Mucosa of gallbladder (tissue), 1 donor: ENCODE results near the gene ZNF184. TPM values are rescaled to one million over a fixed set of nuclear protein-coding genes. Genes with fewer than 3 reads are reported as not detected.
"Not testable (repeated sequence)": the region's sequence is repeated elsewhere in the genome, so short reads cannot be mapped to it uniquely, and the experiment has no call there.

Experiments
- DNase-seq: peaks from one replicate; pipeline ENCODE4 v3.0.0-alpha.2; 2020; ENCODE audit warnings: low spot score
- total RNA-seq: library from RNA; stranded (reverse); gene quantifications from one replicate; pipeline ENCODE4 v1.2.1, GENCODE V29; 2021
- donor health status: DM: no; HTN: no; CAD: no.

ZNF184 gene
- total RNA-seq, 1 donor from 2014 or later = 6.4 TPM

- DNase-seq = not testable (repeated sequence)
Observed at GRCh38 chr6:27424851-27425250, 48.1 kb downstream of the ZNF184 start.

GRCh38 chr6:27422651-27423332, 50.1 kb downstream of the ZNF184 start:
- DNase-seq = no peak

- no peak for DNase-seq
Observed at GRCh38 chr6:27419363-27419762, 53.5 kb downstream of the ZNF184 start.

DNA sequence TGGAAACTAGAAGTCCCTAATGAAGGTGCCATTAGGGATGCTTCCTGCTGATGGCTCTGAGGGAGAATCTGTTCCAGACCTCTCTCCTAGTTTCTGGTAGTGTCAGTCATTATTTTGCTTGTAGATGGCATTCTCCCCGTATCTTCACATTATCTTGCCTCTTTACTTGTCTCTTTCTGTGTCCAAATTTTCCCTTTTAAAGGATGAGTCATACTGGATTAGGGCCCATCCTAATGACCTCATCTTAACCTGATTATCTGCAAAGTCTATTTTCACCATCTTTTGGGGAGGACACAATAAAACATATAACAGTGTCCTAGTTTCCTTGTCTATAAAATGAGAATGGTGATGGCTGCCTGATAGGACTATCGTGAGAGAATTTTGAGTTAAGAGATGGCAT, 57.0 kb downstream of the ZNF184 start:
- no peak for DNase-seq

GRCh38 chr6:27414996-27415395, 57.9 kb downstream of the ZNF184 start:
- DNase-seq = no peak

- DNase-seq = no peak
Observed at GRCh38 chr6:27414300-27414699, 58.6 kb downstream of the ZNF184 start.

GRCh38 chr6:27407153-27407814, 65.6 kb downstream of the ZNF184 start:
- no peak for DNase-seq

DNA sequence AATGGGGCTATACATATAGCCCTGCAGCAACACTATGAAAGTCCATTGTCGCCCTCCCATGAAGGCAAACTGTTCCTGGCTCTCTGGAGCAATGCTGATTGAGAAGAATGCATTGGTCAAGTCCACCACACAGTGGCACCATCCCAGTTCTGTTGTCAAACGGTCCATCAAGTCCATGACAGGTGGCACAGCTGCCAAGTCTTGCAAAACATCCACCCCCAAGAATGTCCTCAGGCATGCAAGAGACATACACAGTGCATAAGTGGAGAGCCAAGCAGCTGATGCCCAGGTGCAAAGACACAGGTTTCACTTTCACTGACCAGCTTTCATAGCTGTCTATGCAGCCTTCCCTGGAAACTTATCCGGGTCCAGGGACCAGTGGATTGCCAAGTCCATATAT, 66.8 kb downstream of the ZNF184 start:
- DNase-seq = no peak

DNA sequence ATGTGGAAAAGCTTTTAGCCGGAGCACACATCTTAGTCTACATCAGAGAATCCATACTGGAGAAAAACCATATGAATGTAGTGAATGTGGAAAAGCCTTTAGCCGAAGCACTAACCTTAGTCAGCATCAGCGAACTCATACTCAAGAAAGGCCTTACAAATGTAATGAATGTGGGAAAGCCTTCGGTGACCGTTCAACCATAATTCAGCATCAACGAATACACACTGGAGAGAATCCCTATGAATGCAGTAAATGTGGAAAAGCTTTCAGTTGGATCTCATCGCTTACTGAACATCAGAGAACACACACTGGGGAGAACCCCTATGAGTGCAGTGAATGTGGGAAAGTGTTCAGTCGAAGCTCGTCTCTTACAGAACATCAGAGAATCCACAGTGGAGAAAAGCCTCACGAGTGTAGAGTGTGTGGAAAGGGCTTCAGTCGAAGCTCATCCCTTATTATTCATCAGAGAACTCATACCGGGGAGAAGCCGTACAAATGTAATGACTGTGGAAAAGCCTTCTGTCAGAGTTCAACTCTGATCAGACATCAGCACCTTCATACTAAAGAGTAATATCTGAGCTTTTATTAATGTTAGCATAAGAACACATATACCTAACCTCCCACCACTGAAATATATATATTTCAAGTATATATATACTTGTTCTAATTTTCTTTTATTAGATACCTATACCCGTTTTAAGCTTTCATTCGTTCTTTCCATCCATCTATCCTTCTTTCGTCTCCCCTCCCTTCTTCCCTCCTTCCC, 71.8 kb downstream of the ZNF184 start:
- DNase-seq = no peak

Other genes with a start within 250 kb of the ZNF184 start
- 35.1 TPM for gene PRSS16, start 225.4 kb downstream of the ZNF184 start, total RNA-seq
- gene POM121L2, start 160.8 kb downstream of the ZNF184 start, total RNA-seq = not detected
- gene ZNF391, start 84.3 kb downstream of the ZNF184 start, total RNA-seq = 1.9 TPM